Endothelial cell of umbilical vein (primary cell): ENCODE results near the gene TTLL4. TPM values are rescaled to one million over a fixed set of nuclear protein-coding genes. Genes with fewer than 3 reads are reported as not detected.

Source experiments
- BruUV-seq: library from RNA; stranded (reverse); fragments of 400-500 nt; replicated peaks from 2 replicates; lab custom pipeline; 2021; lab: Mats Ljungman, UMichigan
- CTCF ChIA-PET: fragments of 300-600, 350-600 bp; sonication (Branson Sonifier 250); formaldehyde crosslinking; loops from one replicate; lab custom pipeline; 2021; ENCODE audit warnings: antibody characterized with exemption, inconsistent platforms; lab: Charles Lee
- POLR2A ChIA-PET: fragments of 300-600, 350-600 bp; sonication (Branson Sonifier 250); formaldehyde crosslinking; loops from one replicate; lab custom pipeline; 2021; ENCODE audit warnings: antibody characterized with exemption, inconsistent platforms; lab: Charles Lee
- DNase-seq: peaks from one replicate; pipeline ENCODE4 v3.0.0-alpha.2; 2011; ENCODE audit warnings: low read depth, low spot score
- FAIRE-seq: peaks from 2 replicates; lab custom pipeline; 2011; peaks lifted over from hg19 to GRCh38; lab: Jason Lieb, UNC
- H2AFZ ChIP-seq: 2 replicates; pipeline ENCODE4 v1.6.0; 2012; ENCODE audit warnings: low read depth, low read length, control low read depth, inconsistent platforms
- H3K27ac ChIP-seq: 2 replicates; pipeline ENCODE4 v1.5.1; 2011; ENCODE audit warnings: low read depth, mild to moderate bottlenecking, control low read depth, low read length, moderate library complexity; ENCODE audit not compliant: insufficient read depth
- H3K27me3 ChIP-seq, 2 experiments: 2 replicates each; pipeline versions ENCODE4 v1.6.0 to v1.6.1; 2011; ENCODE audit warnings: low read length in 2 of 2, mixed read lengths in 1 of 2; ENCODE audit not compliant: control insufficient read depth in 2 of 2, insufficient read depth in 2 of 2
- H3K36me3 ChIP-seq, 2 experiments: 2 replicates in 1 of 2; 3 replicates in 1 of 2; pipeline ENCODE4 v1.5.1; 2011; ENCODE audit warnings: low read length in 2 of 2, mild to moderate bottlenecking in 1 of 2, moderate library complexity in 1 of 2; ENCODE audit not compliant: control insufficient read depth in 2 of 2, insufficient read depth in 2 of 2; ENCODE audit errors: extremely low read depth in 1 of 2
- H3K4me1 ChIP-seq: 3 replicates; pipeline ENCODE4 v1.5.1; 2011; ENCODE audit warnings: mild to moderate bottlenecking, low read length; ENCODE audit not compliant: control insufficient read depth, insufficient read depth; ENCODE audit errors: extremely low read depth
- H3K4me2 ChIP-seq: 2 replicates; pipeline ENCODE4 v1.6.1; 2011; ENCODE audit warnings: low read length, control low read depth, mixed read lengths; ENCODE audit not compliant: insufficient read depth
- H3K4me3 ChIP-seq, 3 experiments: fragments of 200-600 bp in 1 of 3; sonication (generic), shearing (Covaris generic) in 1 of 3; replicated peaks in 1 of 3; 2 replicates each; pipeline ENCODE4 v1.5.1; 2011 to 2016; ENCODE audit warnings: control low read depth in 3 of 3, low read length in 3 of 3, mild to moderate bottlenecking in 2 of 3, inconsistent platforms in 1 of 3, low read depth in 1 of 3, moderate library complexity in 1 of 3; ENCODE audit not compliant: insufficient read depth in 1 of 3
- H3K79me2 ChIP-seq: 2 replicates; pipeline ENCODE4 v1.6.0; 2012; ENCODE audit warnings: low read length, inconsistent platforms; ENCODE audit not compliant: control insufficient read depth, insufficient read depth
- H3K9ac ChIP-seq: replicated peaks from 2 replicates; pipeline ENCODE3; 2011; ENCODE audit warnings: low read length, control low read depth; ENCODE audit not compliant: insufficient read depth; ENCODE audit errors: extremely low read depth
- H3K9me1 ChIP-seq: replicated peaks from 3 replicates; pipeline ENCODE4 v1.6.0; 2011; ENCODE audit warnings: mild to moderate bottlenecking, low read length; ENCODE audit not compliant: control insufficient read depth, insufficient read depth; ENCODE audit errors: extremely low read depth
- H3K9me3 ChIP-seq: replicated peaks from 2 replicates; pipeline ENCODE4 v1.5.1; 2012; ENCODE audit warnings: low read length, inconsistent platforms; ENCODE audit not compliant: control insufficient read depth, insufficient read depth
- H4K20me1 ChIP-seq: replicated peaks from 2 replicates; pipeline ENCODE3; 2011; ENCODE audit warnings: mild to moderate bottlenecking, low read length; ENCODE audit not compliant: control insufficient read depth, insufficient read depth; ENCODE audit errors: extremely low read depth
- CTCF ChIP-seq, 2 donors: IDR thresholded peaks; 1 replicate in 1 of 2; 2 replicates in 1 of 2; pipeline ENCODE4 v1.5.1; 2011; ENCODE audit warnings: low read length in 2 of 2, mild to moderate bottlenecking in 2 of 2, moderate library complexity in 2 of 2, control low read depth in 1 of 2, inconsistent platforms in 1 of 2, low read depth in 1 of 2; ENCODE audit not compliant: insufficient read depth in 1 of 2; ENCODE audit errors: extremely low read depth in 1 of 2
- POLR2AphosphoS5 ChIP-seq: IDR thresholded peaks from 2 replicates; pipeline ENCODE4 v1.6.1; 2012; ENCODE audit warnings: low read depth, mild to moderate bottlenecking, control low read depth, low read length, moderate library complexity; ENCODE audit not compliant: insufficient read depth
- dilution Hi-C: fragments of 300-500 bp; cut with MboI; formaldehyde crosslinking; loops from one replicate; pipeline ENCODE4 v1.15.0; 2019; ENCODE audit warnings: low sequenced_read_pairs; ENCODE audit not compliant: extremely low pct_ligation_motif_present
- intact Hi-C: fragments of 100-400 bp; cut with micrococcal nuclease; formaldehyde crosslinking; loops from one replicate; pipeline ENCODE4 v1.10.0; 2022
- polyA plus RNA-seq, 4 experiments: library from polyadenylated mRNA; depleted of rRNA in 3 of 4; stranded (reverse) in 3 of 4; unstranded in 1 of 4; fragments of >200 nt; gene quantifications; 2 replicates each; pipeline versions ENCODE4 v1.2.1 to v1.2.3, GENCODE V29; 2011 to 2012; ENCODE audit warnings: missing spikeins in 1 of 4
- total RNA-seq: library from RNA; stranded (reverse); gene quantifications from 2 replicates; pipeline ENCODE4 v1.2.3, GENCODE V29; 2021

Gene TTLL4
- total and polyA plus RNA-seq, 2 donors (not counting 3 experiments of a cell fraction or from before 2014, with no cell fraction given) = 26.7 to 45.0 TPM

GRCh38 chr2:218722876-218723785 lies 12.5 kb downstream of the TTLL4 start:
- H3K36me3 ChIP-seq = peaks cover 0 to 2% of the 10 kb centered on the region in 2 experiments
- H3K9me1 ChIP-seq = no peaks in the 10 kb centered on the region
- TF ChIP-seq CTCF (IDR thresholded peaks at IDR 0.05; ENCODE audit: extremely low read depth in 1 of 2, insufficient read depth in 1 of 2, low read depth in 1 of 2, low read length in 2 of 2) (no peak), POLR2AphosphoS5 (no peak)
- ChIA-PET CTCF (interaction anchor here (0.9 to 3.4 kb wide), 11 partner anchors 8 to 257 kb away, joined by 3 to 38 read pairs (median 5); partner anchors contain the start of genes BCS1L, TTLL4 and ZNF142), POLR2A (no interaction called here)
- FAIRE-seq = no peak
- dilution Hi-C loops (no loop called here), intact Hi-C loops (no loop called here)
- DNase-seq = peak; percentile 14
- H3K79me2 ChIP-seq = peaks cover 71% of the 10 kb centered on the region
- H3K4me3 ChIP-seq = no peak overlapping the region
- H3K4me2 ChIP-seq = no peak overlapping the region
- no peak overlapping the region for H3K9ac ChIP-seq
- no peaks in the 10 kb centered on the region for H3K9me3 ChIP-seq
- no peak overlapping the region for H3K27ac ChIP-seq
- H2AFZ ChIP-seq = no peak overlapping the region
- H3K4me1 ChIP-seq = peaks cover 7% of the 10 kb centered on the region
- BruUV-seq = no TSS peak
- H4K20me1 ChIP-seq = no peaks in the 10 kb centered on the region
- H3K27me3 ChIP-seq = no peaks in the 10 kb centered on the region
